HG02970 (cell line): Measurements from ENCODE around the gene NUP62.

ENCODE experiments used
- ATAC-seq: cut with Tn5 transposase; IDR thresholded peaks from one replicate; pipeline ENCODE4 v1.9.1; 2021; ENCODE audit warnings: mild to moderate bottlenecking, moderate library complexity, moderate number of reproducible peaks; ENCODE audit not compliant: unreplicated experiment, low FRiP score

The NUP62 gene

DNA sequence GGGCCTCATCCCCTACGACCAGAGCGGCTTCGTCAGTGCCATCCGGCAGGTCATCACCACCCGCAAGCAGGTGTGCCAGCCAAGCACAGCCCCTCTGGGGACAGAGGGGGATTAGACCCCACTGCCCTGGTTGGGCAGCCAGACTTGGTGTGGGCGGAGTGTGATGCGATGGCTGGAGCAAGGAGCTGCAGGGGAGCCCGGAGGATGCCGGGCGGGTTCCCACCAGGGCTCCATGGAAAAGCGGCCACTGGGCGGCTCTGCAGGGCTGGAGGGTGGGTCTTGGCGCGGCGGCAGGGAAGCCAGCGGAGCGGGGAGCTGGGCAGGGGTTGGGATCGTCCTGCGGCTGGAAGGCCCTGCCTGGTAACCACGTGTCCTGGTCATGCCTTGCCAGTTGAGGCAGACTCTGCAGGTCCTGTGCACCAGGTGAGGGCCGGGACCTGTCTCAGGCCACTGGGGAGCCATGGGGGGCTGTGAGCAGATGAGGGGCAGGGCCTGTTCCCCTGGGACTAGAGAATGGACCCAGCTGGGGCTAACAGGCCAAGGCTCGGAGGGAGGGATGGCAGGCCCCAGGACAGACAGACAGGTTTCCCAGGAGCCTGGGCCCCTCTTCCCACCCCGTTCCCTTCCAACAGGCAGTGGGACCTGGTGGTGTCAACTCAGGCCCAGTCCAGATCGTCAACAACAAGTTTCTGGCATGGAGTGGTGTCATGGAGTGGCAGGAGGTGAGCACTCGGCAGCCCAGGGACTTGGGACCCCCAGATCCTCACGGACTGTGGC is 72.1 kb downstream of the NUP62 start:
- ATAC-seq, result no peak
